NCI-H1105 treated with DMSO at 0.1 percent for 48 hours (cell line): ENCODE results near the gene DPF1.

Experiments
- DNase-seq: peaks from one replicate; lab custom pipeline; 2025; lab: John Stamatoyannopoulos, UW

Gene DPF1

DNA sequence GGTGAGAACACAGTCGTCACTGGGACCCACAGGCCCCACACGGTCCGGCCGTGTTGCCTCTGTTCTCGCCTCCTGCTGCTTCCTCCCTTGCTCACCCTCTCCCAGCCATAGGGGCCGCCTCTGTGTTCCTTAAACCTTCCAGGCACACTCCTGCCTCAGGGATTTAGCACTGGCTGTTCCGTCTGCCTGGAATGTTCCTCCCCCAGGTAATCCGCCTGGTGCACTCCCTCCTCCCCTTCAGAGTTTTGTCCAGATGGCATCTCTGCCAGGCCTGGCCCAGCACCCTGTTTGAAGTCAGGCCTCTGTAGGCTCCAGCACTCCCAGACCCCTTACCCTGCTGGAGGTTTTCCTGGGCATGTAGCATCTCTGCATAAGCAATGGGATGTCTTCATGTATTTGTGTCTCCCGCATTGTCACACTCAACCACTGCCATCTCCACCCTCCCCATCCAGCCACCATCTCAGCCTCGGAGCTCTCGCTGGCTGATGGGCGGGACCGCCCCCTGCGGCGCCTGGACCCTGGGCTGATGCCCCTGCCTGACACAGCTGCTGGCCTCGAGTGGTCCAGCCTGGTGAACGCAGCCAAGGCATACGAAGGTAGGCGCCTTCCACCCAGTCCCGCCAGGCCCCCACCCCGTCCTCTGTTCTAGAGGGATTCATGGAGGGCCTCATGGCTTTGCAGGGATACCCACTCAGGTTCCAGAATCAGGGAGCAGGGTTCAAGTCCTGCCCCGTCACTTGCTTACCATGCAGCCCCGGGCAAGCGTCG, 25.9 kb downstream of the DPF1 start:
- no peak for DNase-seq

DNA sequence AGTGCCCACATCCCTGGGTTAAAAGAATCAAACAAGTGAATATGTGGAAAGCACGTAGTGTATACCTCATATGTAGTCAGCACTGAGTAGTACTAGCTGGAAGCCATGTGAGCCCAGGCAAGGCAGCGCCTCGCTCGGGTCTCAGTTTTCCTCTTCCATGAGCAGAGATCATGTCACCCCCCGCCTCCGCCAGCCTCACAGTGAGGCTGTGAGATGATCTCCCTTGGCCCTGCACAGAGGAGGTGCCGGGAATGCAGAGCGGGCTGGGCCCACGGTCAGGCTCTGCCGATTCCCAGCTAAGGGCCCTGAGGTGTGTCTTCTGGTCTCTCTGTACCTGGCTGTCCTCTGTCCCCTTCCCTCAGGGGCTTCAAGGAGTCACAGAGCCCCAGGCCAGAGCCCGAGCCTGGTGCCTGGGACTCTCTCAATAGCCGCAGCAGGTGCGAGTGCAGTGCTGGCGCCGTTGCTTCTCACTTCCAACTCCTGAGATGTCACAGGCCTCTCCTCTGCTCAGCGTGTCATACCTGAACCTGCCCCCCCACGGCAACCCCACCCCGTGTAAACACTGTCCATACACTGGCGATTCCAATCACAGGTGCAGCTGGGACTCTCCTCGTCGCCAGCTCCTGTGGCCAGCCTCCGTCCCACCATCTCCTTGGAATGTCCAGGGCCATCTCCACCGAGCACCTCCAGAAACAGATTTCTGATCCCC, 26.9 kb downstream of the DPF1 start:
- no peak for DNase-seq

- DNase-seq: no peak
Measured at GRCh38 chr19:38196245-38196837, 27.7 kb downstream of the DPF1 start.

DNA sequence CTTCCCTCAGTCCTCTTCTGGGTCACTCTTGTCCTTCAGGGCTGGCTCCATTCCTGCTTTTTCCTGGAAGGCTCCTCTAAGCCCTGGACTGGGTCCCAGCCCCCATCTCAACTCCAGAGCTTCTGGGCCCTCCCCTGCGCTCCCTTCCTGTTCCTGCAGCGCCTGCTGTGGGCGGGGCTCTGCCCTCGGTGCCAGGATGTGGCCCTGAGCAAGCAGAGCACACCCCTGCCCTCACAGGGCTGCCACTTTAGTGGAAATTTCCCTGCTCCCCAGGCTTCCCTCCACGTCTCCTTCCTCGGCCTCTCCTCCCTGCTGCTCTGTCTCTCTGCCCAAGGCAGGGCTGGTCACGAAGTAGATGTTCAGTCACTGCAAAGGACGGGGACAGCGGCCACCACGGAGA, 28.8 kb downstream of the DPF1 start:
- DNase-seq: no peak

- DNase-seq: no peak
Measured at GRCh38 chr19:38194061-38194701, 29.8 kb downstream of the DPF1 start.

DNA sequence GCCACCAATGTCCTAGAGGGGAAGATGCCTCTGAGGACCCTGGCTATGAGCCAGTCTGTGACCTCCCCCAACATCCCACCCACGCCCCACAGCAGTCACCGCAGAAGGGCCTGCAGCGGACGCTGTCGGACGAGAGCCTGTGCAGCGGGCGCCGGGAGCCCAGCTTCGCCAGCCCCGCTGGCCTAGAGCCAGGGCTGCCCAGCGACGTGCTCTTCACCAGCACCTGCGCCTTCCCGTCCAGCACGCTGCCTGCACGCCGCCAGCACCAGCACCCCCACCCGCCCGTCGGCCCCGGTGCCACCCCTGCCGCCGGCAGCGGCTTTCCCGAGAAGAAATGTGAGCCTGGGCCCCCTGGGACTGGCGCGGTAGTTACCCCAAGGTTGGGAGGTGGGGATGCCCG, 30.6 kb downstream of the DPF1 start:
- DNase-seq: peak; percentile 74

- DNase-seq: no peak
Measured at GRCh38 chr19:38191747-38192146, 32.3 kb downstream of the DPF1 start.

GRCh38 chr19:38190793-38191192, 33.2 kb downstream of the DPF1 start:
- DNase-seq: no peak

- DNase-seq: no peak
Measured at GRCh38 chr19:38190061-38190460, 34.0 kb downstream of the DPF1 start.

DNA sequence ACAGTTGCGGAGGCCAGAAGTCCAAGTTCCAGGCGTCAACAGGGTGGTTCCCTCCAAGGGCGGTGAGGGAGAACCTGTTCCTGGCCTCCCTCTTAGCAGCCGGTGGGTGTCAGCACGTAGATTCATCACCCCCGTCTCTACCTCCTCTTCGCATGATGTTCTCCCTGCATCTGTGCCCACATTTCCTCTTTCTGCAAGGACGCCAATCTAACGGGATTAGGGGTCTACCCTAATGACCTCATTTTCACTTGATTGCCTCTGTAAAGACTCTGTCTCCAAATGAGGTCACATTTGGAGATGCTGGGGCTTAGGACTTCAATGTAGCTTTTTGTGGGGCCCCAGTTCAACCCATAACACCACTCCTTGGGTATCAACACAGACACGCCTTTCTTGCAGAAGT, 38.5 kb downstream of the DPF1 start:
- no peak for DNase-seq

- no peak for DNase-seq
Measured at GRCh38 chr19:38184815-38185214, 39.2 kb downstream of the DPF1 start.

GRCh38 chr19:38183251-38183897, 40.6 kb downstream of the DPF1 start:
- no peak for DNase-seq

DNA sequence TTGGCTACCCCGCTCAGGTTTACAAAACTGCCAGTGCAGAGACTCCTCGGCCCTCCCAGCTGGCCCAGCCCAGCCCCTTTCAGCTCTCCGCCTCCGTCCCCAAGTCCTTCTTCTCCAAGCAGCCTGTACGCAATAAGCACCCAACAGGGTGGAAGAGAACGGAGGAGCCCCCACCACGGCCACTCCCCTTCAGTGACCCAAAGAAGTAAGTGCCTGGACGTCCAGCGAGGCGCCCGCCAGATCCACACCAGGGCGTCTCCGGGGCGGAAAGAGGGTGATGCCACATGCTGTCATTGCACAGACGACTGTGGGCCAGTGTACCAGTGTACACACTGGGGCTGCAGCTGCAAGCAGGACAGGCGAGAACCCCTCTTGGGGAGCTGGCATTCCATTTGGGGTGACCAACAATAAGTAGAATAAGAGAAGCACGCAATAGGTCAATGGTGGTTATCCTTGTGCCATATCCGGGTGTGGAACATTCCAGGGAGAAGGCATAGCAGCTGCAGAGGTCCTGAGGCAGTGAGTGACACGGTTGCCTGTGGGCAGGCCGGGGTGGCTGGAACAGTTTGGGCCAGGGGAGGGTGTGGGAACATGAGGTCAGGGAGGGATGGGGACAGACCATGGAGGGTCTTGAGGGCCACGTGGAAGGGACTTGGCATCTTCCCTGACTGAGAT, 41.3 kb downstream of the DPF1 start:
- no peak for DNase-seq

- DNase-seq: no peak
Measured at GRCh38 chr19:38180071-38180470, 44.0 kb downstream of the DPF1 start.

DNA sequence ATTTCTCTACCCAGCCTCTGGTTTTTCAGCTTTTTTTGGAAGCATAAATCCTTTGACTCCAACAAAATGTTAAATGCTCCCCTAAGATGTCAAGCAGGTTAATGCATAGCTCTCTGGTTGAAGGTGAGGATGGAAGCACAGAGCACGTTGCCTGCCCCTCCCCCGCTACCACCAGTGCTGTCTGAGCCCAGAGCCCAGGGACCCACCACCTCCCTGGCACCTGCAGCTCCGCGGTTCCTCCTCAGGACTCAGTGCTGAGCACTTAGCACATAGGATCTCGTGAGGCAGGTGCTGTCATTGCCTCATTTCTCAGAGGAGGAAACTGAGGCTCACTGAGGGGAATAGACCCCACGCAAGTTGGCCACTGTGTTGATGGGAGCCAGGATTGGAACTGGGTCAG, 48.6 kb downstream of the DPF1 start:
- DNase-seq: no peak

GRCh38 chr19:38173291-38174041, 50.6 kb downstream of the DPF1 start:
- peak; percentile 85 for DNase-seq

GRCh38 chr19:38172001-38172400, 52.0 kb downstream of the DPF1 start:
- no peak for DNase-seq

DNA sequence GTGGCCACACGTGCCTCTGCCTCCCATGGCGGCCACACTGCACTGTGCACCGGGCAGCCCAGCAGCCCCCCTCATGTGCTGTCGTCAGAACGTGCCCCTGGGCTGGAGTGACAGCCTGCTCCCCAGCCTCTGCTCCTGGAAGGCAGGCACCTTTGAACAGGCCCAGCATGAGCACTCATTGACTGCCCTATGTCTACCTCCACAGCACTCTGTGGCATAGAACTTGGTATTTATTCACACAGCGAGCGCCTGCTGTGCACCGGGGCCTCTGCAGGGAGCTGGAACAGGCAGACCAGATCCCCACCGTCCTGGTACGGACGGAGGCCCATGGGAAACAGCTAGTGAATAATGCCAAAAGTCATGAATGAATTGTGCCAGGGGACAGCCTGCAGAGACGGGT, 53.7 kb downstream of the DPF1 start:
- DNase-seq: no peak

- no peak for DNase-seq
Measured at GRCh38 chr19:38168637-38169036, 55.4 kb downstream of the DPF1 start.

DNA sequence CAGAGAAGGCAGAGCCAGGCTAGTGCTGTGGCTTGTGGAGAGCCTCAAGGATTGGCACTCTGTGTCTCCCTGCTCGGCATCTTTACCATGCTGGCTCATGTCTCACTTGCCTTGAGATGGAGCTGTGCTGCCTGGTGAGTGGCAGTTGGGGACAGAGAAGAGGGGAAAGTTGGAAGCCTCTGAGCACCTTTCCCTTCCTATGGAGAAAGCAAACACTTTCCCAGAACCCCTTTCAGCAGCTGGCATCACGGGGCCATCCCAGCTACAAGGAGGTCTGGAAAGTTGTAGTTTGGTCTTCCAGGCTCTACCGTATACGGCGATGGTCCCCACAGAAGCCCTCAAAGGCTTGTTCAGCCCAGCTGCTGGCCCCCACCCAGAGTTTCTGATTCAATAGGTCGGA, 58.7 kb downstream of the DPF1 start:
- no peak for DNase-seq

- no peak for DNase-seq
Measured at GRCh38 chr19:38164526-38164925, 59.5 kb downstream of the DPF1 start.
